GM21529 (cell line): ENCODE data around the gene VIPR2.
"Not testable (repeated sequence)": the region's sequence is repeated elsewhere in the genome, so short reads cannot be mapped to it uniquely, and the experiment has no call there.

Experiments
- ATAC-seq: cut with Tn5 transposase; IDR thresholded peaks from one replicate; pipeline ENCODE4 v1.9.1; 2021; ENCODE audit not compliant: unreplicated experiment

VIPR2 gene

DNA sequence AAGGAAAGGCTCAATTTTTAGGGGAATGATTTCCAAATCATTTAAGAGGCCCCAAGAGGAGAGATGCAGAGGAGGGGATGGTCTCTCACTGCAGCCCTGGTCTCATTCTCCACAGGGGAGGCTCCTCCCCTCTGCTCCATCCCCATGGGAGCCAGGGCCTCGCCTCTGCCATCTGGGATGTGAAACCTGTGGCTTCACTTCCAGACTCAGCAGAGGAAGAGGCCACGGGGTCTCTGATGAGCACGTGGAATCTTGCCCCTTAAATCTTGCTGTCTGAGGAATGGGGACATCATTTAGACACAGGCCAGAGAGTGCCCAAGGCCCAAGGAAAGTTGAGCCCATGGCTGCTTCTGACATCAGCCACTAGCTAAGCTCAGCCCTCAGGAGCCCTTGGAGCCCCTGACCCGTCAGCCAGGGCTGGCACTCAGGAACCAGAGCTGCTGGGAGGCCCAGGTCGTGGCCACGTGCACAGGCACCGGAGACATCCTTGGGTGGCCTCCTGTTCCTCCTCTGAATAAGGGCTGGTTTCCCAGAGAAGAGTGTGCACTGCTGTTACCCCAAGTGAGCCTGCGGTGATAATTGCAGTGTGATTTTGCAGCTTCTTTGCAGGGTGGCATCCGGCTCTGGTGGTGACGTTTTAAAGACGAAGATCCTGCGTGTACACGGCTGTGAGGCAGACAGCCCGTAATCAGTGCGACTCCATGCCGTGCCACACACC, 50.5 kb downstream of the VIPR2 start:
- ATAC-seq = no peak

DNA sequence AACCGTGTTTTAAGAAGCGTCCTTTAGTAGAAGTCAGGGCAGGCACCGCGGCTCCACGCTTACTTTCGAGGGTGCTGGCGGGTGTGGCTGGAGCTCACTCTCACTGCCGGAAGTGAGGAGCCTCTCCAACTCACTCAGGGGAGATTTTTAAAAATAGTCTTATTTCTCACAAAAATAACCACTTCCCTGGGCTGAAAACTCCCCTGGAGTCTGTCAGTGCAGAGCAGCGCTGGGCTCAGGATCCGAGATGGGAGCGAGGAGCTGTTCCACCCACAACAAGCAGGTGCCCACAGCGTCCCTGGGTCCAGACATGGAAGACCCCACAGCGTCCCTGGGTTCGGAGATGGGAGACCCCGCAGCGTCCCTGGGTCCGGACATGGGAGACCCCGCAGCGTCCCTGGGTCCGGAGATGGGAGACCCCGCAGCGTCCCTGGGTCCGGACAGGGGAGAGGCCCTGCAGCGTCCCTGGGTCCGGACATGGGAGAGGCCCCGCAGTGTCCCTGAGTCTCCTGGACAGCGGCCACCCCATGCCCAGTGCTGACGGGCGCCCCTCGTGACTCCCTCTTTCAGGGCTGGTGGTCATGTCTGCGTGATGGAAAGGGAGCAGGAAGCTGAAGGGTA, 51.2 kb downstream of the VIPR2 start:
- no peak for ATAC-seq

DNA sequence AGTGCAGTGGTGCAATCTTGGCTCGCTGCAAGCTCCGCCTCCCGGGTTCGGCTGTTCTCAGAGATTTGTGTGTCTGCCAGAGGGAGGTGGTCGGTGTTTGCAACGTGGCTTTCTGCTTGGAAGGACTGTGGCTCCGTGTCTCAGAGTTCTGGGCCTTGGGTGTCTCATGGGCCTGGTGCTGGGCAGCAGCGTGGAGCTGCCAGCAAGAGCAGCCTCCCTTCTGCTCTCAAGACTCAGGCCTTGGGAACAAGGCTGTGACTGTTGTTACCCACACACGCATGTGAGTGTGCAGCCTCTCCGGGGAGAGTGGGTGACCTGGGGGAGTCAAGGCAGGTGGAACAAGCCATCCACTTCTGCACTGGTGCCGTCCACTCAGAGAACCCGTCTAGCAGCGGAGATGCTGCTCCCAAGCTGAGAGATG, 52.0 kb downstream of the VIPR2 start:
- ATAC-seq = no peak

DNA sequence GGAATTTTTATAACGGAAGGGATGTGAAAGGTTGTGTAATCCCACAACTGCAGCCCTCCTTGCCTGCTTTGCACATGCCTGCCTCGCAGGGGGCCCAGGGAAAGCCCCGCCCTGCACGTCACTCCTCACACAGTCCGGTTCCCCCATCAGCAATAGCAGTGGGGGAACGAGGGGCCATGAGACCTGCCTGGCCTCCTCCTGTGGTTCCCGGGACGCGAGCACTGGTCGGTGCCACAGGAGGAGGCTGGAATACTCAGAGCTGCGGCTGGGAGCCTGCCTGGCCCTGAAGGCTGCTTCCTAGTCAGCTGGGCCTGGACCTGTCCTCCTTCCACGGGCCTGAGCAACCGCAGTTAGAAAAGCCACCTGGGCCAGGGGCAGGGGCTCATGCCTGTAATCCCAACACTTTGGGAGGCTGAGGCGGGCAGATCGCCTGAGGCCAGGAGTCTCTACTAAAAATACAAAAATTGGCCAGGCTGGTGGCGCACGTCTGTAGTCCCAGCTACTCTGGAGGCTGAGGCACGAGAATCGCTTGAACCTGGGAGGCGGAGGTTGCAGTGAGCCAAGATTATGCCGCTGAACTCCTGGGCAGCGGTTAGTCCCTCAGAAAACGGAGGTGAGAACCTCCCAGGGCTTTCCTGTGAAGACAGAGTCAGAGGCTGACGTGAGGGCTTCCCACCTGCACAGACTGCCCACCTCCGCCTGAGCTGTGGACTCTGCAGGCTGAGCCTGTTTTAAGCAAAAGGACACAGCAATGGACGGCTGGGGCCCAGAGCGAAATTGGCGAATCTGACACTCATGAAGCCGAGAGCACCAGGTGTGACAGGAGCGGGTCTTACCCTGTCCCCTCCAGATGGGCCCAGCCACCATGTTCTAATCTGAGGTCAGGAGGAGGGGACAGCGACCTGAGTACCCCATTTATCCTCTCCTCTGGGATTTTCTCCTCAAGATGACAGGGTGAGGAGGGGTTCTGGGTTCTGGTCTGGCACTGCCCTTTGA, 52.9 kb downstream of the VIPR2 start:
- no peak for ATAC-seq

DNA sequence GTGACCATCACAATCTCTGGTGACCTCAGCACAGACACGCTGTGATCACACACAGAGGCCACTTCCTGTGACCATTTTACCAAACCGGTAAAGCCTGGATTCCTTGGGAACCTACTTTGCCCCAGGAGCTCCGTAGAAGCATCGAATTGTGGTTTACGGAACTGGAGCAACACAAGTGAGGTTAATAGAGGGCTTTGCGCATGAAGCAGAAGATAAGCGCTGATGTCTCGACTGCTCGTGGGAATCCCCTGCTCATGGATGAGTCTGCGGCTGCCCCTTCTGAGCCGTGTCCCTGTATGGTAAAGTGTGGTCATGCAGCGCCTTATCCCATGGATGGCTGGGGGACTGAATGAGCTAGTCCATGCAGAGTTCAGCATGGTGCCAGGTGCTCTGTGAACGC, 53.6 kb downstream of the VIPR2 start:
- ATAC-seq = no peak

DNA sequence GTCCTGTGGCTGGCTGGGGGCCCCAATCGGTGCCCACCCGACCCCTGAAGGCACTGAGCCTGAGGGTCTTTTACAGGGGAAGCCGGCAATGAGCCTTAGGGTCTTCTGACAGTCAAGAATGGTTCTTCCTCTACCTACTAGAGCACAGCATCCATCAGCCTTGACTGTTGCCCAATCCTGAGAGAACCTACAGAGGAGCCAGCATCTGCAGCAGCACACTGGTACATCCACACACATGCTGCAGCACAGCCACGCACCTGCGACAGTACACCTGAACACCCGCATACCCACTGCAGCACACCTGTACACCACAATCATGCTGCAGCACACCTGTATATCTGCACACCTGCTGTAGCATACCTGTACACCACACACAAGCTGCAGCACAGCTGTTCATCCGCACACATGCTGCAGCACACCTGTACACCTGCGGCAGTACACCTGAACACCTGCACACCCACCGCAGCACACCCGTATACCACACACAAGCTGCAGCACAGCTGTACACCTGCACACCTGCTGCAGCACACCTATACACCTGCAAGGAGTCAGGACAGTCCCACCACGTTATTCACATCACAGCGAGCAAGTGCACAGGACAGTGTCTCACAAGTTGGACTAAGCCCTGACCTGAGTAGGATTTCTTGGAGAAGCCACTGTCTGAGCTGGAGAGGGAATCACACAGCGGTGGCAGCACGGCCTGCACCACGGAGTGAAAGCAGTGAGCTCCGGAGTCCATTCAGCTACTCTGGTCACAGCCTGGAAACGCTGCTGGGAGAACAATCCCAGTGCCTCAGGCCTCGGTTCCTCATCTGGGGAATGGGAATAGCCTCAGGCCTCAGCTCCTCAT, 56.4 kb downstream of the VIPR2 start:
- ATAC-seq = no peak

DNA sequence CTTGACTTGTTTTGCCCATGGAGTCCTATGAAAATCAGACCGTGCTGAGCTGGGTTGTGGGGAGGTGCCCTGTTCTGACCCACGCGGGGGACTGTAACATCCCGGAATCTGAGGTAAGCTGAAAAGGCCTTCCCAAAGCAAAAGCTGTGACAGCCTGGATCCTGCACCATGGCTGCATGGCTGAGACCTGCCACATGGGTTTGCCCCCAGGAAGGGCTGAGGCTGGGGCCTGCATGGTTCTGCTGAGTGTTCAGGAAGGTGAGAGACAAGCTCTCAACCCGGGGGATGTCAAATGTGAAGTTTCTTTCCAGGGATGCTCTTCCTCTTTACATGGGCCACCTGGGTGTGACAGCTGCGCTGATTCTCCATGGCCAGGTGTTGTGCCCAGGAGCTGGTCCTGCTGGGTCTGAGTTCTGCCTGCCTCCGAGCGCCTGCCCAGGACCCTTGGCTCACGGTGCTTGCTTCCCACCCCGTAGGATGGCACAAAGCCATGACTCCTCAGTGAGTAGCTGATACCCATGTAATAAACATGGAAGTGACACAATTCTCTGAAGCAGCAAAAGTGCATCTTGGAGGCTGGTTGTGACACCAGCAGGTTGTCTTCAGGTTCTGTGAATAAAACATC, 58.3 kb downstream of the VIPR2 start:
- no peak for ATAC-seq

DNA sequence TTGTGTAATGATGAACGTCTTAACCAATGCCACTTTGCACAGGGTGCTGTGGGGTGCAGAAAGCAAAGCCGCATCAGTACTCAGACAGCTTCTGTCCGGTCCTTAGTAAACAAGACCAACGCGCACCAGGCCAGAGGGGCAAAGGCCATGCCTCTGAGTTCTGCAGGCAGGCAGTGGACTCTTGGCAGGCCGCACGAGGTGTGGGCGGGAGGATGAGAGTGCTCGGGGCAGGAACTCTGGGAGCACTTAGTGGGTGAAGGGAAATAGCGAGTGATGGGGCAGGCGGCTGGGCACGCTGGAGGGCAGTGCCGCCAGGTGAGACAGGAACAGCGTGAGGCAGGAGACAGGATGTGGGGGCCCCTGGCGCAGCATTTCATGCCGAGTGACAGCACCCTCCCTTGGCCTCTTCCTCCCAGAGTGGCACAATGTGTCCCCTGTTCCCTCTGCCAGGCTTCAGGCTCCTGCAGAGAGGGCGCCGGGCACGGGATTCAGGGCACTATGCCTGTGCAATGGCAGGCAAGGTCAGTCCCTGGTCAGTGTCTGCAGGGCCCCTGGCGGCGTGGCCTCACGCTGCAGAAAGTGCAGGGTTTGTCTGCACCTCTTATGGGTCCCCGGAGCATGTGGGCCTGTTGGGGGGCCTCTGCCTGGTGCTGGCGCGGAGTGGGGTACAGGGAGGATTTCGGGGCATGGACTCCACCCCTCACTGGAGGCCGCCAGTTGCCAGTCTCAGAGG, 60.4 kb downstream of the VIPR2 start:
- no peak for ATAC-seq

DNA sequence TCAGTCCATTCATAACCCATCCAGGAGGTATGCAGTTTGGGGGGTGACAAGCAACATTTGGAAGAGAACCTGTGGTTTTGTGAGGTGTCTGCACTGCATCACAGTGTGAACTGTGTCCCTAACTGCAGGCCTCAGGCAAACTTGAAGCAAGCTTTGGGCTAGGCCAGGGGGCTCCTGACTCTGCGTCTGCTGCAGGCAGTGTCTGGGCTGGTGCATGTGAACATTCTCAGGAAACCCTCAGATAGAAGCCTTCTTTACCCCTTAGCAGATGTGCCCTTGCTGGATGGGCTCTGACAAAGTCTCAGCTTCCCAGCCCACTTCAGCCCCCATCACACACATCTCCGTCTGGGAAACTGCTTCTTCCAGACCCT, 61.0 kb downstream of the VIPR2 start:
- no peak for ATAC-seq

DNA sequence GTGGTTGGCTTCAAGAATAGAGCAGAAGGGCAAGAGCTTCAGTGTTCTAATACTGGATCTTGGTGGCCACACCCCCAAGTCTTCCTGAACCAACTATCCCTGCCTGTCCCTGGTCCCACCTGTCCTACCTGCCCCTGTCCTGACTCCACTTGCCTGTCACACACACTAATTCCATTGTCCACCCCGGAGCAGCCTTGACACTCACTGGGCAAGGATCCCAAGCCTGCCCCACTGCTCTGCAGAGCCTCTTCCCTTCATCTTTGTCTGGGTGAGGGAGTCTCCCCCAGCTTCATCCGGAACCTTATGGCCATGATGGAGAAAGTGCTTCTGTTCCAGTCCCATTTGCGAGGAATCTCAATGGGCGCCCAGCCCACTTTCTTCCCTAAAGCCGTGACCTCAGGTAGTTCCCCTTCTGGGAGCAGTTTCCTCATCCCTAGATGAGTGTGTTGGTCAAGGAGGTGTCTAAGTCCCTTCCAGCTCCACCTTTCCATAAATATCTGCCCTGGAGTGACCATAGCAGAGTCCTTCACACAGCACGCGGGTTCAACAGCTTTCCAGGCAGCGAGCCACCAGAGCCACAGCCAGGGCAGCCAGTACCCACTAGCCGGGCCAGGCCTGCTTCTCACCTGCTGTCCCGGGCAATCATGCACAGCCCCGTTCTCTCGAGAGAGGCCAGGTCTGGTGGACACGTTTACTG, 61.5 kb downstream of the VIPR2 start:
- ATAC-seq = no peak

DNA sequence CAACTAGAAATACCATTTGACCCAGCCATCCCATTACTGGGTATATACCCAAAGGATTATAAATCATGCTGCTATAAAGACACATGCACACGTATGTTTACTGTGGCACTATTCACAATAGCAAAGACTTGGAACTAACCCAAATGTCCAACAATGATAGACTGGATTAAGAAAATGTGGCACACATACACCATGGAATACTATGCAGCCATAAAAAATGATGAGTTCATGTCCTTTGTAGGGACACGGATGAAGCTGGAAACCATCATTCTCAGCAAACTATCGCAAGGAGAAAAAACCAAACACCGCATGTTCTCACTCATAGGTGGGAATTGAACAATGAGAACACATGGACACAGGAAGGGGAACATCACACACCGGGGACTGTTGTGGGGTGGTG, 62.6 kb downstream of the VIPR2 start:
- ATAC-seq = not testable (repeated sequence)

DNA sequence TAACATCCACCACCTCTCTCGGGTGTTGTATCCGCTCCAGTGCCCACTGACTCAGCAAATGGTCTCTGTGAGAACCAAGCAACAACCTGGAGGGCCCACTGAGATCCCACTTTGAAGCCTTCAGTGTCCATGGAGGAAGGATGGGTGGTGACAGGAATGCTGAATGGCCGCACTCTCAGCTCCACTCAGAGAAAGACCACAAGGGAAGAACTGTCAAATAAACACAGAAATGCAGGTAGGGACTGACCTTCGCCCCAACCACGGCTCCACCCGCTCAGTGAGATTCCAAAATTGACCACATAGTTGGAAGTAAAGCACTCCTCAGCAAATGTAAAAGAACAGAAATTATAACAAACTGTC, 65.8 kb downstream of the VIPR2 start:
- ATAC-seq = no peak

DNA sequence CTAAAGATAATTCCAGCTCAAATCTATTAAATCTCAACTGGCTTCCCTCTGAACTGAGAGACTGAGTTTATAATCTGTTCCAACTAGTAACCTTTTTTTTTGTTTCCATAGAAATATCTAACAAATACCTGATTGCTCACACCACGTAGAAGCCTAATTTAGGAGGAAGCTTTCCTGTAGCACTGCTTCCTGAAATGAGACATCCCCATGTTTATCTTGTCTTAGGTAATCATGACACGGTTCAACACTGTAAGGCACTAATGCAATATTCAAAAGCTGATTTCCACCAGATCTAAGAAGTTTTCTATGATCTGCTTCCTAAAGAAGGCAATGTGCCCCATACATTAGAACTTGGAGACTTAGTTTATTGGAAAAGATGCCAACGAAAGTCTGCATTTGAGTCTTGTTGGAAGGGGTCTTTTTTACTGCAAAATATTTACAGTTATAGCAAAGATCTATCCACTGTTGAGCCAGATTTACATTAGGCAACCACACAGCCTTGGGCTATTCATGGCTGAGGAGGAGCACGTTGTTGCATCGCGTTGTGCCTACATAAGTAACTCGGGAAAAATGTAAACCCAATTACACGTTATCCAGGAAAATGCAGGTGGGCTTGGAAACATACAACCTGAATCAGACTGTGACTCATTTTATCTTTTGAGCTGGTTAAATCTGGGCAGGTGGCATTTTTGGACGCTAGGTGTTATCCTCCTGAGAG, 66.3 kb downstream of the VIPR2 start:
- ATAC-seq = no peak

DNA sequence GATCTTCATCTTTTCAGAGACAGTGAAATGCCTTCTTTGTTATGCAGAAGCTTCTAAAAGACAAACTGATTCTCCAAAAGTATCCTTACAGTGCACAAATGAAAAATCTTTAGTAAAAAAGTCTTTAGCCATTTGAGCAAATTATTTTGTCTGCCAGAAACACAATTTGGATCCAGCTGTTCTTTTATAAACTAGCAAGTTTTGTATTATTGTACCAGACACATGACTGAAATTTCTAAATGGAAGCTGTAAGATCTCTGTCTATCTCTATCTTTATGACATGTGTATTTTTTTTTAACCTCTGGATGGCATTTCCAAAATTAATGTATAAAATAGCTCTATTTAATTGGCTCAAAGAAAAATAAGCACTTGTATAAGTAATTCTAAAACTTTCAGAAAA, 68.3 kb downstream of the VIPR2 start:
- ATAC-seq = no peak

DNA sequence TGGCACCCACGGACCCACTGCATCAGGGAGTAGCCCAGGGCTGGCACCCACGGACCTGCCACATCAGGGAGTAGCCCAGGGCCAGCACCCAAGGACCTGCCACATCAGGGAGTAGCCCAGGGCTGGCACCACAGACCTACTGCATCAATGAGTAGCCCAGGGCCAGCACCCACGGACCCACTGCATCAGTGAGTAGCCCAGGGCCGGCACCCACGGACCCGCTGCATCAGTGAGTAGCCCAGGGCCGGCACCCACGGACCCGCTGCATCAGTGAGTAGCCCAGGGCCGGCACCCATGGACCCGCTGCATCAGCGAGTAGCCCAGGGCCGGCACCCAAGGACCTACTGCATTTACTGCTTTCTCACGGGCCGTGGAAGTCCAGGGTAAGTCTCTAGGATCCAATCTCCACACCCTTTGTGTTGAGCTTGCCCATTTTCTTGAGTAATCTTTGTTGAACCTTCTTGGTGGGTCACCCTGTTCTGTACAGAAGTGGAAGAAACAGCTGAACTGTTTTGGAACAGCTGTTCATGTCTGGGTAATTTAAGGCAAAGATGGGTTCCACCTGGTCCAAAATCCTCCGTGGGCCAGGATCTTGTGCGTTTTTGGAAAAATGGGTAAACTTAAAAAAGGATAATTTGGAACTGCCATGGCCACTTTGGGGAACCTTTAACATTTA, 69.0 kb downstream of the VIPR2 start:
- ATAC-seq = no peak

DNA sequence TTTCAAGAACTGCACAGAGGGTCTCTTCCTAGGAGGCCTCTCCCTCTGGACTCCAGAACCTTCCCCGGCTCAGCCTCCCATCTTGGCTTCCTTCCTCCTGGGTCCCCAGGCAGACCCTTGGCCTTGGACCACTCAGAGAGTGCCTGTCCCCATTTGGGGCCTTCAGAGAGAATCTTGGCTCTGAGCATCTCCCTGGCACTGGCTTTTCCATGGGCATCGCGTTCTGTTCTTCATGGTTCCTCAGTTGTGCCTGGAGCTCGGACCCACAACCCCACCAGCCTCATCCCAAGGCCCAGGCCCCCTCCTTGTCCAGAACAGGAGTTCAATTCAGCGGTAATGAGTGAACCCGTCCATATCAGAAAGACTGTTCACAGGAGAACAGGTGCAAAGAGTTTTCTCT, 73.4 kb downstream of the VIPR2 start:
- no peak for ATAC-seq

DNA sequence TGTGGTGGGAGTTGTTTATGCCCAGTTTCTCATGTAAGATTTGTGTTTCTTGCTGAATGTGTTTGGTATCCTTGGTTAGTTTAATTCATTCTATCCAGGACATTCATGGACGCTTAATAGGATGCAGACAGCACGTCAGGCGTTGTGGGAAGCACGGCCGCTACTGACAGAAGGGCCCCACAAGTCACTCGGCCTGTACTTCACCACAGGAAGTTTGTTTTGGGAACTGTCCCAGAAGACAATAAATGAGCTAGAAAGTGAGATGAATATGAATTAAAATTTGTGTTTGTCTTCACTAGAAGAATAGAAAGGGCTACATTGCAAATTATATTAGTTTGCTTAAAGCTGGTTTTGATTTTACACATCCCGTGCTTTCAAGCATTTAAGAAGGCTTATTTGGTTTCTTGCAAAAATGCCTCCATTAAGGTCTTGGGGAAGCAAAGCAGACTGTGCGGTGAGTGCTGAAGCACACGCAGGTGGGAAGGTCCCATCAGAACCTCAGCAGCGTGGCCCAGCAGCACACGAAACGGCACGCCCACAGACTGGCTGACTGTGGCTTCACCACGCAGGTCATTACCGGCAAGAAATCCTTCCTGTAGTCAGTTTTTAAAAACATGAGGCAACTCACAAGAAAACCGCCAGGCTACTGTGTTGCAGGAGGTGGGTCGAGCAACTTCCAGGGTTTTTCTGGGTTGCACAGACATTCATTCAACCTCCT, 74.1 kb downstream of the VIPR2 start:
- ATAC-seq = no peak
